SK-N-MC (cell line): ENCODE measurements around the gene ALX4.

Experiments used
- EZH2 ChIP-seq: fragments of 200-600 bp; sonication (generic); IDR thresholded peaks from one replicate; pipeline ENCODE4 v1.6.1; 2017; ENCODE audit warnings: antibody characterized with exemption
- FOXP2 ChIP-seq: optimal IDR thresholded peaks from 2 replicates; pipeline ENCODE3; 2011; ENCODE audit warnings: mild to moderate bottlenecking, moderate library complexity; ENCODE audit not compliant: insufficient read depth; ENCODE audit errors: extremely low read length, control extremely low read depth
- POLR2AphosphoS5 ChIP-seq: IDR thresholded peaks from 2 replicates; pipeline ENCODE4 v1.6.1; 2012; ENCODE audit warnings: mild to moderate bottlenecking, low read depth, low read length, borderline replicate concordance

DNA sequence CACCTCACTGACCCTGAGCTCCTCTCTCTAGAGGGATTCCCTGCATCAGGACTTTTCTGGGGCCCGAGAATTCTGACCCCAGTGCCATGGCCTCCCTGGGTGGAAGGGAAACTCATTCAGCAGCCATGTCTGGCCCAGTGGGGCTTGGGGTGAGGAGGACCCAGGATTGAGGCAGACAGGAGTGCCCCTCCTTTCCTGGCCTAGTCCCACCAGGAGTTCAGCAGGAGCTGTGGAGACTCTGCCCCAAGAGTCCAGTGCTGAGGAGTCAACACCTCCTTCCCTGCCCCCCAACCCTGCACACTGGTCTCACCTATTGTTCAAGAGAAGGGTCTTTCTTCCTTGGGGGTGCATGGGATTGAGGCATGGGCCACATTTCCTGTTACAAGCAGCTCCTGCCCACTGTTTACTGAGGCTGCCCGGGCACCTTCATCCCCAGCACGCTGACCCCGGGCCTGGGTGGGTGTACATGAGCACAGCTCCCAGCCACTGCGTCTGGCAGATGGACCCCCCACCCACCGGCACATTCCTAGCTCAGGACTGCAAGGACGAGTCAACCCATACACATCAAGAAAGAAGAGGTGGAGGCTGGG is 33.9 kb downstream of the ALX4 start:
- TF ChIP-seq POLR2AphosphoS5 (no peak), EZH2 (no peak), FOXP2 (no peak)
